K562 (cell line): Measurements from ENCODE around the gene HOXA5. TPM values are rescaled to one million over a fixed set of nuclear protein-coding genes. Genes with fewer than 3 reads are reported as not detected.
A peak's percentile ranks its signal among the peaks of the same experiment; 100 is the strongest.

Experiments
- CBX5 ChIP-seq: IDR thresholded peaks from 2 replicates; pipeline ENCODE4 v1.6.1; 2014; ENCODE audit warnings: low read depth, borderline replicate concordance
- EP300 ChIP-seq: IDR thresholded peaks from 2 replicates; pipeline ENCODE4 v1.6.1; 2012; ENCODE audit warnings: low read length, improper control_type of control experiment
- HNRNPLL ChIP-seq: fragments of 200-400 bp; formaldehyde crosslinking; IDR thresholded peaks from 2 replicates; pipeline ENCODE4 v1.6.1; 2017; ENCODE audit warnings: low read length, low read depth, mild to moderate bottlenecking; ENCODE audit not compliant: poor library complexity, severe bottlenecking
- PHTF2 ChIP-seq: fragments of 250-450 bp; sonication (Bioruptor Pico); IDR thresholded peaks from 2 replicates; pipeline ENCODE4 v1.5.0; 2021; ENCODE audit warnings: mild to moderate bottlenecking
- PTBP1 ChIP-seq: fragments of 200-400 bp; formaldehyde crosslinking; IDR thresholded peaks from 2 replicates; pipeline ENCODE4 v1.6.1; 2017; ENCODE audit warnings: low read depth, low read length
- SMAD4 ChIP-seq: fragments of 250-450 bp; sonication (Bioruptor Pico); conservative IDR thresholded peaks from 2 replicates; pipeline ENCODE4 v1.8.0; 2021; ENCODE audit warnings: inconsistent platforms, mild to moderate bottlenecking, moderate library complexity
- SMC3 ChIP-seq: conservative IDR thresholded peaks from 2 replicates; pipeline ENCODE4 v1.6.1; 2011; ENCODE audit warnings: low read depth, low read length, improper control_type of control experiment; ENCODE audit not compliant: insufficient read depth
- STAT5B ChIP-seq: fragments of 250-450 bp; sonication (Bioruptor Pico); IDR thresholded peaks from 2 replicates; pipeline ENCODE4 v1.8.0; 2021; ENCODE audit warnings: mild to moderate bottlenecking, inconsistent platforms
- TRIM28 ChIP-seq: fragments of 450-650 bp; IDR thresholded peaks from 2 replicates; pipeline ENCODE4 v1.6.1; 2017
- XRCC5 ChIP-seq: fragments of 200-400 bp; formaldehyde crosslinking; IDR thresholded peaks from 2 replicates; pipeline ENCODE4 v1.6.1; 2017; ENCODE audit warnings: low read depth, mild to moderate bottlenecking, low read length
- ZNF121 ChIP-seq: sonication (generic); formaldehyde crosslinking; conservative IDR thresholded peaks from 2 replicates; pipeline ENCODE4 v1.8.0; 2022; ENCODE audit warnings: missing genetic modification reagents
- ZNF133 ChIP-seq: fragments of 250-450 bp; sonication (Bioruptor Pico); IDR thresholded peaks from 2 replicates; pipeline ENCODE4 v1.4.0; 2020; ENCODE audit warnings: mild to moderate bottlenecking
- ZNF75A ChIP-seq: fragments of 450-650 bp; formaldehyde crosslinking; IDR thresholded peaks from 2 replicates; pipeline ENCODE4 v1.4.0; 2020; ENCODE audit warnings: mild to moderate bottlenecking
- polyA plus RNA-seq, 8 experiments: library from polyadenylated mRNA; depleted of rRNA in 4 of 8; stranded (reverse) in 5 of 8; unstranded in 3 of 8; fragments of >200 nt; fragmentation: Nextera tagmentation in 2 of 8; fragmentation: Illumina TruSeq in 1 of 8; extraction: Ambion mirVana in 2 of 8; extraction: Trizol in 1 of 8; gene quantifications; 2 replicates each; pipeline versions ENCODE4 v1.2.1 to v1.2.3, GENCODE V29; 2011 to 2014; ENCODE audit warnings: inconsistent platforms in 1 of 8, missing spikeins in 1 of 8
- total RNA-seq, 7 experiments: library from RNA; depleted of rRNA in 6 of 7; stranded (reverse); fragments of >200 nt in 6 of 7; fragmentation: Illumina TruSeq in 2 of 7; extraction: Trizol in 2 of 7; gene quantifications; 2 replicates each; pipeline versions ENCODE4 v1.2.1 to v1.2.3, GENCODE V29; 2011 to 2021; ENCODE audit warnings: low replicate concordance in 1 of 7
- TF ChIP-seq, protein P1 (sequence below): fragments of 250-450 bp; sonication (Bioruptor Pico); IDR thresholded peaks from 2 replicates; pipeline ENCODE4 v1.9.0; 2021; ENCODE audit warnings: mild to moderate bottlenecking
- TF ChIP-seq, protein P2 (sequence below): fragments of 450-650 bp; formaldehyde crosslinking; IDR thresholded peaks from 2 replicates; pipeline ENCODE4 v1.4.0; 2020; ENCODE audit warnings: mild to moderate bottlenecking, moderate library complexity
- TF ChIP-seq, protein P3 (sequence below), 2 experiments: fragments of 450-650 bp in 1 of 2; IDR thresholded peaks; 2 replicates each; pipeline ENCODE4 v1.6.1; 2011 to 2017; ENCODE audit warnings: low read depth in 2 of 2, antibody characterized with exemption in 1 of 2, borderline replicate concordance in 1 of 2, low read length in 1 of 2, mild to moderate bottlenecking in 1 of 2, mixed read lengths in 1 of 2; ENCODE audit not compliant: control insufficient read depth in 1 of 2
- TF ChIP-seq, protein P4 (sequence below): sonication (generic); formaldehyde crosslinking; IDR thresholded peaks from 2 replicates; pipeline ENCODE4 v1.8.0; 2022; ENCODE audit warnings: missing genetic modification reagents, mild to moderate bottlenecking, moderate library complexity, borderline replicate concordance
- TF ChIP-seq, protein P5 (sequence below): fragments of 250-450 bp; sonication (Bioruptor Pico); IDR thresholded peaks from 2 replicates; pipeline ENCODE4 v1.8.0; 2021; ENCODE audit warnings: moderate library complexity, mild to moderate bottlenecking, inconsistent platforms
- TF ChIP-seq, protein P6 (sequence below): fragments of 450-650 bp; IDR thresholded peaks from 2 replicates; pipeline ENCODE4 v1.6.1; 2016

Gene HOXA5
- total and polyA plus RNA-seq, 9 of the 15 experiments (the other 6 are each of a cell fraction or from before 2014, with no cell fraction given) = 0.13 TPM; not detected in 8

DNA sequence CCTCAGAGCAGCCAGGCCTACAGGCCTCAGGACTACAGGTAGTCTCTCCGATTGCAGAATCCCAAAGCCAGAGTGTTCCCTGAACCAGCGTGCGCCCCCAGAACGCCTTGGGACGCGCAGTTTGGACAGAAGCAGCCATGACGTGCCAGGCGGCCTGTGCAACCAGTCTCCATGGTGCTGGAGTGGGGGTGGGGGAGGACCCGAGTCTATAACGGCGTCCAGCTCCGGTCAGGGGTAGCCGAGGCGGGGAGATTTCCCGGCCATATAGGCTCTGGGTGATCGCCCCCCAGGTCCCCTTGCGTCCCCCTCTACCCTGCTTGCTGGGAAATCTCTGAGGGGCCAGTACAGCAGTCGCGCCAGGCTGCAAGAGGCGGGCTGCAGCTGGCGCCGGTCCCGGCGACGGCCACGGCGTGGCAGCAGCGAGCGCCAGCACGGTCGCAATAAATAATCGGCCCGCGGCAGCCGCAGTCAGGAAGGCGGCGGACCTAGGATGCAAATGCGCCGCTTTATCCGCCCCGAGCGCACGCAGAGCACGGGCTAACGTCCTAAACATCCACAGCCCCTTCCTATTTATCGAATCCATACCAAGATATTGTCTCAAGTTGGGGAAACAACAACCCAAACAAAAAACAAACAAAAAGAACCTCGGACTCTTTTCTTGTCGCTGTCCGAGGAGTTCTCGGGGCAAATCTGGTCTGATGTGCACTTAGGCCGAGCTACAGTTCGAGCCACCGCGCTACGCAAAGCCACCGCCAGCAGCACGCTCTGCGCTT, 7.3 kb upstream of the HOXA5 start (continued):
- TF ChIP-seq SMAD4 (CRISPR knock-in tag) (0 out of 2 replicates have a peak, but pooled peaks have one; percentile 20), PTBP1 (no peak), XRCC5 (0 out of 2 replicates have a peak, but pooled peaks have one; percentile 49), TRIM28 (no peak), PHTF2 (CRISPR knock-in tag) (no peak), EP300 (no peak), HNRNPLL (peak; percentile 58), ZNF121 (CRISPR knock-in tag) (no peak), ZNF133 (CRISPR knock-in tag) (no peak), SMC3 (peak; percentile 57; the same call in 1 of the 2 replicates), CBX5 (no peak), ZNF75A (CRISPR knock-in tag) (no peak), STAT5B (CRISPR knock-in tag) (no peak)
- TF ChIP-seq, protein P1, sequence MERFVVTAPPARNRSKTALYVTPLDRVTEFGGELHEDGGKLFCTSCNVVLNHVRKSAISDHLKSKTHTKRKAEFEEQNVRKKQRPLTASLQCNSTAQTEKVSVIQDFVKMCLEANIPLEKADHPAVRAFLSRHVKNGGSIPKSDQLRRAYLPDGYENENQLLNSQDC (CRISPR knock-in tag) = no peak
- TF ChIP-seq, protein P2, sequence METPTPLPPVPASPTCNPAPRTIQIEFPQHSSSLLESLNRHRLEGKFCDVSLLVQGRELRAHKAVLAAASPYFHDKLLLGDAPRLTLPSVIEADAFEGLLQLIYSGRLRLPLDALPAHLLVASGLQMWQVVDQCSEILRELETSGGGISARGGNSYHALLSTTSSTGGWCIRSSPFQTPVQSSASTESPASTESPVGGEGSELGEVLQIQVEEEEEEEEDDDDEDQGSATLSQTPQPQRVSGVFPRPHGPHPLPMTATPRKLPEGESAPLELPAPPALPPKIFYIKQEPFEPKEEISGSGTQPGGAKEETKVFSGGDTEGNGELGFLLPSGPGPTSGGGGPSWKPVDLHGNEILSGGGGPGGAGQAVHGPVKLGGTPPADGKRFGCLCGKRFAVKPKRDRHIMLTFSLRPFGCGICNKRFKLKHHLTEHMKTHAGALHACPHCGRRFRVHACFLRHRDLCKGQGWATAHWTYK (CRISPR knock-in tag) = no peak
- TF ChIP-seq, protein P3, sequence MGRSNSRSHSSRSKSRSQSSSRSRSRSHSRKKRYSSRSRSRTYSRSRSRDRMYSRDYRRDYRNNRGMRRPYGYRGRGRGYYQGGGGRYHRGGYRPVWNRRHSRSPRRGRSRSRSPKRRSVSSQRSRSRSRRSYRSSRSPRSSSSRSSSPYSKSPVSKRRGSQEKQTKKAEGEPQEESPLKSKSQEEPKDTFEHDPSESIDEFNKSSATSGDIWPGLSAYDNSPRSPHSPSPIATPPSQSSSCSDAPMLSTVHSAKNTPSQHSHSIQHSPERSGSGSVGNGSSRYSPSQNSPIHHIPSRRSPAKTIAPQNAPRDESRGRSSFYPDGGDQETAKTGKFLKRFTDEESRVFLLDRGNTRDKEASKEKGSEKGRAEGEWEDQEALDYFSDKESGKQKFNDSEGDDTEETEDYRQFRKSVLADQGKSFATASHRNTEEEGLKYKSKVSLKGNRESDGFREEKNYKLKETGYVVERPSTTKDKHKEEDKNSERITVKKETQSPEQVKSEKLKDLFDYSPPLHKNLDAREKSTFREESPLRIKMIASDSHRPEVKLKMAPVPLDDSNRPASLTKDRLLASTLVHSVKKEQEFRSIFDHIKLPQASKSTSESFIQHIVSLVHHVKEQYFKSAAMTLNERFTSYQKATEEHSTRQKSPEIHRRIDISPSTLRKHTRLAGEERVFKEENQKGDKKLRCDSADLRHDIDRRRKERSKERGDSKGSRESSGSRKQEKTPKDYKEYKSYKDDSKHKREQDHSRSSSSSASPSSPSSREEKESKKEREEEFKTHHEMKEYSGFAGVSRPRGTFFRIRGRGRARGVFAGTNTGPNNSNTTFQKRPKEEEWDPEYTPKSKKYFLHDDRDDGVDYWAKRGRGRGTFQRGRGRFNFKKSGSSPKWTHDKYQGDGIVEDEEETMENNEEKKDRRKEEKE (IDR thresholded peaks at IDR 0.05; ENCODE audit: borderline replicate concordance in 1 of 2, control insufficient read depth in 1 of 2, low read depth in 2 of 2, low read length in 1 of 2) = no peak
- TF ChIP-seq, protein P4, sequence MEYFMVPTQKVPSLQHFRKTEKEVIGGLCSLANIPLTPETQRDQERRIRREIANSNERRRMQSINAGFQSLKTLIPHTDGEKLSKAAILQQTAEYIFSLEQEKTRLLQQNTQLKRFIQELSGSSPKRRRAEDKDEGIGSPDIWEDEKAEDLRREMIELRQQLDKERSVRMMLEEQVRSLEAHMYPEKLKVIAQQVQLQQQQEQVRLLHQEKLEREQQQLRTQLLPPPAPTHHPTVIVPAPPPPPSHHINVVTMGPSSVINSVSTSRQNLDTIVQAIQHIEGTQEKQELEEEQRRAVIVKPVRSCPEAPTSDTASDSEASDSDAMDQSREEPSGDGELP (CRISPR knock-in tag) = peak; percentile 62; the same call in 1 of the 2 replicates
- TF ChIP-seq, protein P5, sequence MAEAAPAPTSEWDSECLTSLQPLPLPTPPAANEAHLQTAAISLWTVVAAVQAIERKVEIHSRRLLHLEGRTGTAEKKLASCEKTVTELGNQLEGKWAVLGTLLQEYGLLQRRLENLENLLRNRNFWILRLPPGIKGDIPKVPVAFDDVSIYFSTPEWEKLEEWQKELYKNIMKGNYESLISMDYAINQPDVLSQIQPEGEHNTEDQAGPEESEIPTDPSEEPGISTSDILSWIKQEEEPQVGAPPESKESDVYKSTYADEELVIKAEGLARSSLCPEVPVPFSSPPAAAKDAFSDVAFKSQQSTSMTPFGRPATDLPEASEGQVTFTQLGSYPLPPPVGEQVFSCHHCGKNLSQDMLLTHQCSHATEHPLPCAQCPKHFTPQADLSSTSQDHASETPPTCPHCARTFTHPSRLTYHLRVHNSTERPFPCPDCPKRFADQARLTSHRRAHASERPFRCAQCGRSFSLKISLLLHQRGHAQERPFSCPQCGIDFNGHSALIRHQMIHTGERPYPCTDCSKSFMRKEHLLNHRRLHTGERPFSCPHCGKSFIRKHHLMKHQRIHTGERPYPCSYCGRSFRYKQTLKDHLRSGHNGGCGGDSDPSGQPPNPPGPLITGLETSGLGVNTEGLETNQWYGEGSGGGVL (CRISPR knock-in tag) = no peak
- TF ChIP-seq, protein P6, sequence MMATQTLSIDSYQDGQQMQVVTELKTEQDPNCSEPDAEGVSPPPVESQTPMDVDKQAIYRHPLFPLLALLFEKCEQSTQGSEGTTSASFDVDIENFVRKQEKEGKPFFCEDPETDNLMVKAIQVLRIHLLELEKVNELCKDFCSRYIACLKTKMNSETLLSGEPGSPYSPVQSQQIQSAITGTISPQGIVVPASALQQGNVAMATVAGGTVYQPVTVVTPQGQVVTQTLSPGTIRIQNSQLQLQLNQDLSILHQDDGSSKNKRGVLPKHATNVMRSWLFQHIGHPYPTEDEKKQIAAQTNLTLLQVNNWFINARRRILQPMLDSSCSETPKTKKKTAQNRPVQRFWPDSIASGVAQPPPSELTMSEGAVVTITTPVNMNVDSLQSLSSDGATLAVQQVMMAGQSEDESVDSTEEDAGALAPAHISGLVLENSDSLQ = peak; percentile 90
